Astrocyte (in vitro differentiated cells and primary cell): Measurements from ENCODE around the gene USH1C.

Experiments used
- EZH2 ChIP-seq: IDR thresholded peaks from 2 replicates; pipeline ENCODE4 v1.6.1; 2012; ENCODE audit warnings: mild to moderate bottlenecking, low read length, inconsistent platforms; ENCODE audit not compliant: insufficient read depth
- TF ChIP-seq, protein P1 (sequence below): IDR thresholded peaks from 2 replicates; pipeline ENCODE4 v1.5.1; 2011; ENCODE audit warnings: low read depth, mild to moderate bottlenecking, inconsistent platforms, low read length, moderate library complexity; ENCODE audit not compliant: insufficient read depth

DNA sequence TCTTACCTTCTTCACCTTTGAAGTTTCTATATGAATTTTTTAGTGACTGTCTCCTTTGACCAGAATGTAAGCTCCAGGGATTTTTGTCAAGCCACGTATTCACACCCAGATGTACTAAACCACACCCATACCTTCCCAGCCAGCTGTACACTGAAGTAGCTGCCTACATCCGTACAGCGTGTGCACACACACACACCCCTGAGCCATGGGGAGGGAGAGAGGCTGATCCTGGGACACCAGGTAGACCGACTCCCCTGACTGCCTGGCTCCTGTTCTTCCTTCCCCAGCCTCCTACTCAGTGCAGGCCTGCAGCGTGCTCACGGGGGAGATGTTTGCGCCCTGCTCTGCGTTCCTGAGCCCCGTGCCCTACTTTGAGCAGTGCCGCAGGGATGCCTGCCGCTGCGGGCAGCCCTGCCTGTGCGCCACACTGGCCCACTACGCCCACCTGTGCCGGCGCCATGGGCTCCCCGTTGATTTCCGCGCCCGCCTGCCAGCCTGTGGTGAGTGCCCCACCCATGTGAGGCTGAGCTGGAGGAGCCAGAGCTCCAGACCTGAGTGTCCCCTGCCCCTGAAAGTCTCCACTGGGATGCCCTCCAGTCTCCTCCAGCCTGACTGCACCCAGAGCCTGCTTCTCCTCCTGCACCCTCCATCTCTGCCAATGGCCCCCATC, 28.7 kb upstream of the USH1C start:
- TF ChIP-seq, protein P1, sequence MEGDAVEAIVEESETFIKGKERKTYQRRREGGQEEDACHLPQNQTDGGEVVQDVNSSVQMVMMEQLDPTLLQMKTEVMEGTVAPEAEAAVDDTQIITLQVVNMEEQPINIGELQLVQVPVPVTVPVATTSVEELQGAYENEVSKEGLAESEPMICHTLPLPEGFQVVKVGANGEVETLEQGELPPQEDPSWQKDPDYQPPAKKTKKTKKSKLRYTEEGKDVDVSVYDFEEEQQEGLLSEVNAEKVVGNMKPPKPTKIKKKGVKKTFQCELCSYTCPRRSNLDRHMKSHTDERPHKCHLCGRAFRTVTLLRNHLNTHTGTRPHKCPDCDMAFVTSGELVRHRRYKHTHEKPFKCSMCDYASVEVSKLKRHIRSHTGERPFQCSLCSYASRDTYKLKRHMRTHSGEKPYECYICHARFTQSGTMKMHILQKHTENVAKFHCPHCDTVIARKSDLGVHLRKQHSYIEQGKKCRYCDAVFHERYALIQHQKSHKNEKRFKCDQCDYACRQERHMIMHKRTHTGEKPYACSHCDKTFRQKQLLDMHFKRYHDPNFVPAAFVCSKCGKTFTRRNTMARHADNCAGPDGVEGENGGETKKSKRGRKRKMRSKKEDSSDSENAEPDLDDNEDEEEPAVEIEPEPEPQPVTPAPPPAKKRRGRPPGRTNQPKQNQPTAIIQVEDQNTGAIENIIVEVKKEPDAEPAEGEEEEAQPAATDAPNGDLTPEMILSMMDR, result no peak
- TF ChIP-seq EZH2, result no peak
